SK-N-SH (cell line): ENCODE measurements around the gene USP48. TPM values are rescaled to one million over a fixed set of nuclear protein-coding genes. Genes with fewer than 3 reads are reported as not detected.

ENCODE experiments used
- CTCF ChIA-PET: fragments of 300-600, 350-600 bp; formaldehyde crosslinking; extraction: SDS; loops from one replicate; lab custom pipeline; 2021; lab: Yijun Ruan, JAX
- POLR2A ChIA-PET: fragments of 350-600 bp; sonication (Branson Sonifier 250); formaldehyde crosslinking; extraction: SDS; loops from one replicate; lab custom pipeline; 2020; ENCODE audit warnings: antibody characterized with exemption, inconsistent platforms; lab: Yijun Ruan, JAX
- DNase-seq: peaks from one replicate; pipeline ENCODE4 v3.0.0; 2012
- H2AFZ ChIP-seq: fragments of 200-600 bp; sonication (generic); 2 replicates; pipeline ENCODE4 v1.8.1; 2016; ENCODE audit warnings: antibody characterized with exemption, mild to moderate bottlenecking, low read depth
- H3F3A ChIP-seq: fragments of 200-600 bp; sonication (generic); replicated peaks from 2 replicates; pipeline ENCODE3; 2016; ENCODE audit warnings: antibody characterized with exemption, mild to moderate bottlenecking; ENCODE audit not compliant: insufficient read depth
- H3K27ac ChIP-seq, 2 experiments: fragments of 200-500 bp in 1 of 2; fragments of 200-600 bp in 1 of 2; sonication (Bioruptor generic) in 1 of 2; sonication (generic), shearing (Covaris generic) in 1 of 2; 2 replicates each; pipeline versions ENCODE4 v1.5.1 to v1.6.1; 2014 to 2016; ENCODE audit warnings: low read depth in 2 of 2, inconsistent platforms in 1 of 2, low read length in 1 of 2, mild to moderate bottlenecking in 1 of 2, mixed read lengths in 1 of 2
- H3K27me3 ChIP-seq: fragments of 200-600 bp; sonication (generic), shearing (Covaris generic); 2 replicates; pipeline ENCODE4 v1.6.1; 2016; ENCODE audit warnings: mixed run types; ENCODE audit not compliant: insufficient read depth
- H3K36me3 ChIP-seq, 2 experiments: fragments of 200-500 bp in 1 of 2; fragments of 200-600 bp in 1 of 2; sonication (Bioruptor generic) in 1 of 2; sonication (generic) in 1 of 2; replicated peaks in 1 of 2; 2 replicates each; pipeline versions ENCODE3 to v1.5.1; 2014 to 2016; ENCODE audit warnings: low read length in 1 of 2, mild to moderate bottlenecking in 1 of 2; ENCODE audit not compliant: insufficient read depth in 2 of 2, control insufficient read depth in 1 of 2
- H3K4me1 ChIP-seq, 2 experiments: fragments of 200-500 bp in 1 of 2; fragments of 200-600 bp in 1 of 2; sonication (Bioruptor generic) in 1 of 2; sonication (generic), shearing (Covaris generic) in 1 of 2; 2 replicates each; pipeline versions ENCODE4 v1.5.1 to v1.6.1; 2014 to 2016; ENCODE audit warnings: low read depth in 1 of 2, low read length in 1 of 2, mixed run types in 1 of 2; ENCODE audit not compliant: insufficient read depth in 2 of 2, control insufficient read depth in 1 of 2
- H3K4me2 ChIP-seq: fragments of 200-600 bp; sonication (generic), shearing (Covaris generic); 2 replicates; pipeline ENCODE4 v1.6.1; 2017; ENCODE audit warnings: mixed run types
- H3K4me3 ChIP-seq, 2 experiments: fragments of 200-500 bp in 1 of 2; fragments of 200-600 bp in 1 of 2; sonication (Bioruptor generic) in 1 of 2; sonication (generic), shearing (Covaris generic) in 1 of 2; 2 replicates each; pipeline versions ENCODE4 v1.5.1 to v1.8.1; 2014 to 2016; ENCODE audit warnings: low read depth in 2 of 2, inconsistent platforms in 1 of 2, low read length in 1 of 2, mild to moderate bottlenecking in 1 of 2, mixed read lengths in 1 of 2, moderate library complexity in 1 of 2
- H3K79me2 ChIP-seq: fragments of 200-600 bp; sonication (generic); 2 replicates; pipeline ENCODE4 v1.8.1; 2017; ENCODE audit warnings: mild to moderate bottlenecking; ENCODE audit not compliant: insufficient read depth
- H3K9ac ChIP-seq: fragments of 200-600 bp; sonication (generic); 2 replicates; pipeline ENCODE4 v1.6.1; 2017; ENCODE audit warnings: mixed run types
- H3K9me2 ChIP-seq: fragments of 200-600 bp; sonication (generic); 2 replicates; pipeline ENCODE4 v1.6.1; 2017; ENCODE audit warnings: mixed run types
- H3K9me3 ChIP-seq: fragments of 200-600 bp; sonication (generic); 2 replicates; pipeline ENCODE4 v1.6.1; 2017; ENCODE audit warnings: mixed run types, mild to moderate bottlenecking, moderate library complexity
- H4K20me1 ChIP-seq: fragments of 200-600 bp; sonication (generic); 2 replicates; pipeline ENCODE4 v1.6.1; 2017; ENCODE audit warnings: mild to moderate bottlenecking, mixed run types; ENCODE audit not compliant: insufficient read depth
- CHD2 ChIP-seq: fragments of 150-350 bp; IDR thresholded peaks from 2 replicates; pipeline ENCODE4 v1.6.1; 2018; ENCODE audit warnings: low read length; ENCODE audit not compliant: partially characterized antibody
- ELF1 ChIP-seq: IDR thresholded peaks from 2 replicates; pipeline ENCODE4 v1.4.0; 2012
- EP300 ChIP-seq, 2 experiments: IDR thresholded peaks; 2 replicates each; pipeline versions ENCODE4 v1.4.0 to v1.6.1; 2012; ENCODE audit warnings: borderline replicate concordance in 1 of 2, low read depth in 1 of 2, low read length in 1 of 2
- EZH2phosphoT487 ChIP-seq: fragments of 200-600 bp; sonication (generic); IDR thresholded peaks from 2 replicates; pipeline ENCODE4 v1.6.1; 2017; ENCODE audit warnings: low read depth, mixed run types, mild to moderate bottlenecking, antibody characterized with exemption, moderate library complexity, borderline replicate concordance
- FOSL2 ChIP-seq: IDR thresholded peaks from 2 replicates; pipeline ENCODE4 v1.4.0; 2012; ENCODE audit warnings: low read depth, mild to moderate bottlenecking, moderate library complexity, borderline replicate concordance
- FOXJ3 ChIP-seq: sonication (generic); formaldehyde crosslinking; IDR thresholded peaks from 2 replicates; pipeline ENCODE4 v1.5.1; 2020; ENCODE audit warnings: mild to moderate bottlenecking, missing genetic modification reagents
- GABPA ChIP-seq: IDR thresholded peaks from 2 replicates; pipeline ENCODE4 v1.4.0; 2012; ENCODE audit warnings: low read depth, mild to moderate bottlenecking
- GATA2 ChIP-seq: sonication (generic); formaldehyde crosslinking; IDR thresholded peaks from 2 replicates; pipeline ENCODE4 v1.5.0; 2020; ENCODE audit warnings: mild to moderate bottlenecking, missing genetic modification reagents
- JUND ChIP-seq: IDR thresholded peaks from 2 replicates; pipeline ENCODE4 v1.4.0; 2012
- RCOR1 ChIP-seq: fragments of 150-350 bp; IDR thresholded peaks from 2 replicates; pipeline ENCODE4 v1.6.1; 2017; ENCODE audit warnings: antibody characterized with exemption, low read length
- SIN3A ChIP-seq: IDR thresholded peaks from 2 replicates; pipeline ENCODE4 v1.6.1; 2012; ENCODE audit warnings: low read depth, mild to moderate bottlenecking, low read length, moderate library complexity, borderline replicate concordance
- SMC3 ChIP-seq: IDR thresholded peaks from 2 replicates; pipeline ENCODE4 v1.6.1; 2012; ENCODE audit warnings: low read depth, low read length, improper control_type of control experiment
- TAF1 ChIP-seq: IDR thresholded peaks from 2 replicates; pipeline ENCODE4 v1.6.1; 2012; ENCODE audit warnings: low read depth, mild to moderate bottlenecking, low read length, moderate library complexity, borderline replicate concordance
- TCF12 ChIP-seq: IDR thresholded peaks from 2 replicates; pipeline ENCODE4 v1.4.0; 2012
- TEAD4 ChIP-seq: IDR thresholded peaks from 2 replicates; pipeline ENCODE4 v1.4.0; 2012; ENCODE audit warnings: mild to moderate bottlenecking, borderline replicate concordance; ENCODE audit not compliant: insufficient read depth
- WGBS: methylation state at CpG from one replicate; pipeline ENCODE4 v1.1.6; 2017; ENCODE audit warnings: low lambda C conversion rate; 5-methylcytosine and 5-hydroxymethylcytosine counted together
- polyA plus RNA-seq, 3 experiments: library from polyadenylated mRNA; depleted of rRNA; stranded (reverse); fragments of >200 nt; gene quantifications; 2 replicates each; pipeline ENCODE4 v1.2.3, GENCODE V29; 2012
- TF ChIP-seq, protein P1 (sequence below): fragments of 150-350 bp; IDR thresholded peaks from 2 replicates; pipeline ENCODE4 v1.6.1; 2016; ENCODE audit warnings: mild to moderate bottlenecking, low read depth, low read length
- TF ChIP-seq, protein P2 (sequence below): IDR thresholded peaks from 2 replicates; pipeline ENCODE4 v1.4.0; 2012; ENCODE audit warnings: low read depth, borderline replicate concordance
- TF ChIP-seq, protein P3 (sequence below): IDR thresholded peaks from 2 replicates; pipeline ENCODE4; 2012

The USP48 gene
- polyA plus RNA-seq, 1 of the 3 experiments (the other 2 are of a cell fraction): 13.6 TPM

- CTCF ChIA-PET: interaction anchor here (1.0 kb wide), 1 partner anchor 257 kb away, joined by 3 read pairs; no protein-coding TSS in a partner anchor
- H3K27ac ChIP-seq: no peak overlapping the region
Measured at GRCh38 chr1:21705303-21705980, 77.5 kb downstream of the USP48 start.

GRCh38 chr1:21704145-21704544, 78.8 kb downstream of the USP48 start:
- Histone ChIP-seq H2AFZ (no peak overlapping the region), H3K36me3 (peaks cover 49 to 70% of the 10 kb centered on the region in 2 experiments), H3K4me1 (no peaks in the 10 kb centered on the region), H3K27ac (peak overlapping the region in 1 of 2 experiments; percentile 45; a peak in 2 of 4 replicates), H3K79me2 (no peaks in the 10 kb centered on the region), H3K27me3 (no peaks in the 10 kb centered on the region), H3K4me2 (no peak overlapping the region), H3K4me3 (no peak overlapping the region), H3K9me2 (no peaks in the 10 kb centered on the region), H3F3A (peaks cover 18% of the 10 kb centered on the region), H4K20me1 (no peaks in the 10 kb centered on the region; the same call in 1 of the 2 replicates), H3K9ac (no peak overlapping the region), H3K9me3 (no peaks in the 10 kb centered on the region)
- no peak for TF ChIP-seq FOSL2
- no peak for TF ChIP-seq SMC3
- no peak for TF ChIP-seq RCOR1
- TF ChIP-seq, protein P1, sequence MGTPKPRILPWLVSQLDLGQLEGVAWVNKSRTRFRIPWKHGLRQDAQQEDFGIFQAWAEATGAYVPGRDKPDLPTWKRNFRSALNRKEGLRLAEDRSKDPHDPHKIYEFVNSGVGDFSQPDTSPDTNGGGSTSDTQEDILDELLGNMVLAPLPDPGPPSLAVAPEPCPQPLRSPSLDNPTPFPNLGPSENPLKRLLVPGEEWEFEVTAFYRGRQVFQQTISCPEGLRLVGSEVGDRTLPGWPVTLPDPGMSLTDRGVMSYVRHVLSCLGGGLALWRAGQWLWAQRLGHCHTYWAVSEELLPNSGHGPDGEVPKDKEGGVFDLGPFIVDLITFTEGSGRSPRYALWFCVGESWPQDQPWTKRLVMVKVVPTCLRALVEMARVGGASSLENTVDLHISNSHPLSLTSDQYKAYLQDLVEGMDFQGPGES: no peak
- TF ChIP-seq JUND: no peak
- no peak for TF ChIP-seq TAF1
- TF ChIP-seq TCF12: no peak
- no peak for TF ChIP-seq ELF1
- TF ChIP-seq, protein P2, sequence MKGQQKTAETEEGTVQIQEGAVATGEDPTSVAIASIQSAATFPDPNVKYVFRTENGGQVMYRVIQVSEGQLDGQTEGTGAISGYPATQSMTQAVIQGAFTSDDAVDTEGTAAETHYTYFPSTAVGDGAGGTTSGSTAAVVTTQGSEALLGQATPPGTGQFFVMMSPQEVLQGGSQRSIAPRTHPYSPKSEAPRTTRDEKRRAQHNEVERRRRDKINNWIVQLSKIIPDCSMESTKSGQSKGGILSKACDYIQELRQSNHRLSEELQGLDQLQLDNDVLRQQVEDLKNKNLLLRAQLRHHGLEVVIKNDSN: no peak
- TF ChIP-seq EZH2phosphoT487: no peak
- no peak for TF ChIP-seq SIN3A
- TF ChIP-seq GABPA: no peak
- TF ChIP-seq, protein P3, sequence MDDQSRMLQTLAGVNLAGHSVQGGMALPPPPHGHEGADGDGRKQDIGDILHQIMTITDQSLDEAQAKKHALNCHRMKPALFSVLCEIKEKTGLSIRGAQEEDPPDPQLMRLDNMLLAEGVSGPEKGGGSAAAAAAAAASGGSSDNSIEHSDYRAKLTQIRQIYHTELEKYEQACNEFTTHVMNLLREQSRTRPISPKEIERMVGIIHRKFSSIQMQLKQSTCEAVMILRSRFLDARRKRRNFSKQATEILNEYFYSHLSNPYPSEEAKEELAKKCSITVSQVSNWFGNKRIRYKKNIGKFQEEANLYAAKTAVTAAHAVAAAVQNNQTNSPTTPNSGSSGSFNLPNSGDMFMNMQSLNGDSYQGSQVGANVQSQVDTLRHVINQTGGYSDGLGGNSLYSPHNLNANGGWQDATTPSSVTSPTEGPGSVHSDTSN: no peak
- no peak for TF ChIP-seq EP300 (IDR thresholded peaks at IDR 0.05; ENCODE audit: borderline replicate concordance in 1 of 2, low read depth in 1 of 2, low read length in 1 of 2)
- TF ChIP-seq CHD2: no peak
- TF ChIP-seq TEAD4: no peak
- TF ChIP-seq GATA2 (CRISPR knock-in tag): no peak
- DNase-seq: no peak
- CTCF ChIA-PET: interaction anchor here (0.6 to 1.8 kb wide), 9 partner anchors 9 to 259 kb away, joined by 3 to 7 read pairs (median 4); no protein-coding TSS in a partner anchor
- POLR2A ChIA-PET: no interaction called here
- 96% methylated on average over 5 of the region's 5 CpGs for WGBS

More at GRCh38 chr1:21705303-21705980, 77.5 kb downstream of the USP48 start:
- no peak overlapping the region for H3K4me3 ChIP-seq
- H3K9me2 ChIP-seq: no peaks in the 10 kb centered on the region
- POLR2A ChIA-PET: no interaction called here
- no peak overlapping the region for H2AFZ ChIP-seq
- no peaks in the 10 kb centered on the region for H3K9me3 ChIP-seq
- H3K27me3 ChIP-seq: no peaks in the 10 kb centered on the region
- peaks cover 18% of the 10 kb centered on the region for H3F3A ChIP-seq
- no peaks in the 10 kb centered on the region for H3K79me2 ChIP-seq
- peaks cover 50 to 69% of the 10 kb centered on the region in 2 experiments for H3K36me3 ChIP-seq
- H3K9ac ChIP-seq: no peak overlapping the region
- H3K4me1 ChIP-seq: no peaks in the 10 kb centered on the region
- H3K4me2 ChIP-seq: no peak overlapping the region
- no peaks in the 10 kb centered on the region; the same call in 1 of the 2 replicates for H4K20me1 ChIP-seq
- TF ChIP-seq FOXJ3 (CRISPR knock-in tag): no peak
- no peak for DNase-seq
- 92% methylated on average over 4 of the region's 4 CpGs for WGBS
